ENCODE data around the gene CACNA1C.
"Not testable (repeated sequence)": the region's sequence is repeated elsewhere in the genome, so short reads cannot be mapped to it uniquely, and the experiment has no call there.

CACNA1C gene

DNA sequence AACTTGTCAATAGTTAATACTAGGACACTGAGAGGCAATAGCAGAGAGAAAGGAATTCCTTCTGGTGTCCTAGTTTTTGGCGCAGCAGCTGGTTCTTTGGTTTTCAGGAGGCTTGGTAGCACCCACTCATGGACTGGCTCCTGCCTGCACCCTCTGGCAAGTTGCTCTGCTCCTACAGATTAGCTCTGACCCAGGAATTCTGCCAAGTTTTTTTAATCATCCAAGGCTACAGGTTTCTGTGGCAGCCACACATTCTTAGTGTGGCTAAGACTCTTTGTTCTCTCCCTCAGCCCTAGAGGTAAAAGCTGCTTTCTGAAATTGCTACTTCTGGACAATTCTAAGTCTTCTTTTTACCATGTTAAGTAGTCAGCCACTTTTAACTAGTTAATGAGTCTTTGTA, 670.0 kb downstream of the CACNA1C start:
- H3K27ac ChIP-seq (ENCODE audit: low read depth, low read length) = no peak overlapping the region
- H3K27me3 ChIP-seq (ENCODE audit: control insufficient read depth in 5 of 5, insufficient read depth in 4 of 5, low read length in 5 of 5) = peaks cover 0 to 4% (median 0%) of the 10 kb centered on the region in 5 donors
- no peak overlapping the region for H3K4me3 ChIP-seq (ENCODE audit: low read depth in 1 of 5, low read length in 5 of 5)
- no peaks in the 10 kb centered on the region for H3K4me1 ChIP-seq (ENCODE audit: control insufficient read depth in 5 of 5, insufficient read depth in 5 of 5, low read length in 5 of 5)
- no peaks in the 10 kb centered on the region for H3K9me3 ChIP-seq (ENCODE audit: control insufficient read depth in 5 of 5, low read length in 5 of 5)
- H3K9ac ChIP-seq (ENCODE audit: low read length in 5 of 5) = no peak overlapping the region
- H3K36me3 ChIP-seq (ENCODE audit: control insufficient read depth in 5 of 5, insufficient read depth in 5 of 5, low read length in 5 of 5) = no peaks in the 10 kb centered on the region

DNA sequence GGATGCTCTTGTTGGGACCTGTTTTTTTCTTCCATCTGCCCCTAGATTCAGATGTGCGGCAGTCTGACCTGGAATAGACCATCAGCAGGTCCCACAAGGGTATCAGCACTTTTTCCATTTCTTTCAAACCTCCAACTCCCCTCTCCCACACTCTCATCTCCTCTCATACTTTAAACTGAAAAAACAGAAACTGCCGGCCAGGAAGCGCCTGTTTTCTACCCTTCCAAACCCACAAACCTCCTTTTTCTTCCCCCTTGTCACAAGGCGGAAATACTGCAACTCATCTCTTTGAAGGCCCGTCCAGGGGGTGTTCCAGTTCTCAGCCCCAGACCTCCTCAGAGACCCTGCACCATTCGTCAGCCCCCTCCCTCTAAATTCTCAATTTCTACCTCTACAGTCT, 679.5 kb downstream of the CACNA1C start:
- no peak overlapping the region for H3K9ac ChIP-seq (ENCODE audit: low read length in 5 of 5)
- peaks cover 0 to 12% (median 4%) of the 10 kb centered on the region in 5 donors for H3K27me3 ChIP-seq (ENCODE audit: control insufficient read depth in 5 of 5, insufficient read depth in 4 of 5, low read length in 5 of 5)
- peaks cover 0 to 2% (median 0%) of the 10 kb centered on the region in 5 donors for H3K4me1 ChIP-seq (ENCODE audit: control insufficient read depth in 5 of 5, insufficient read depth in 5 of 5, low read length in 5 of 5)
- no peaks in the 10 kb centered on the region for H3K36me3 ChIP-seq (ENCODE audit: control insufficient read depth in 5 of 5, insufficient read depth in 5 of 5, low read length in 5 of 5)
- H3K9me3 ChIP-seq (ENCODE audit: control insufficient read depth in 5 of 5, low read length in 5 of 5) = no peaks in the 10 kb centered on the region
- H3K4me3 ChIP-seq (ENCODE audit: low read depth in 1 of 5, low read length in 5 of 5) = no peak overlapping the region
- H3K27ac ChIP-seq (ENCODE audit: low read depth, low read length) = no peak overlapping the region

DNA sequence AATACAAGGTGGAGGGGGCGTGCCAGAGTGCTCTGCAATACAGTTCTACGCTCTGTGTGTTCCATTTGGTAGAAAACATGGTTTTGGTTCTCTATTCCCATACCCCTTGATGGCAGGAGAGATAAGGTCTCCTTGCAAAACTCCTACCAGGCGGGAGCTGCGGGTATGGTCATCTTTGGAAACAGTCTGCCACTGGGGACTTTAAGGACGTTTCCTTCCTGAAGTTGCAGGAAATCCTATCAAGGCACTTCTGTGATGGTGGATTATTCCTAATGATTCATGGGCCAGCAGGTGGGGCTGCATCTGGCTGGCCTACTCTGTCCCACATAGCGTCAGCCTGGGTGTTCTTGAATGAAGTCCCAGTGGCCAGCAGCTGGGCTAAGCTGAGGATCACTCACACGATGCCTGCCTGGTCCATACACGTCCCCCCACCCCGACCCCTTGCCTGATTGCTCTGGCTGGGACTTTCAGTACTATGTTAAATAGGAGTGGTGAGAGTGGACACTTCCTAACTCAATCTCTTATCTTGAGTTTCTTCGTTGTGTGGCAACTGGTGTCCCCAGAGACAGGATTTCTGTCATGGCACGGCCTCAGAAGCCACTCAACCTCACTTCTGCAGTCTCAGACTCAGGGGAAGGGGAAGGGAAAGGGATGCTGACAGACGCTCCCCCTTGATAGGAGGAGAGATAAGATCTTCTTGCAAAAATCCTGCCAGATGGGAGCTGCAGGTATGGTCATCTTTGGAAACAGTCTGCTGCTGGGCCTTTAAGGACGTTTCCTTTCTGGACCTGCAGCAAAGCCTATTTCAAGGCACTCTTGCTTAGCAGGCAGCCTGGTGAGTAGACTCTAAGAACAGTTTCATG, 680.9 kb downstream of the CACNA1C start:
- no peaks in the 10 kb centered on the region for H3K9me3 ChIP-seq (ENCODE audit: control insufficient read depth in 5 of 5, low read length in 5 of 5)
- H3K9ac ChIP-seq (ENCODE audit: low read length in 5 of 5) = no peak overlapping the region
- H3K27ac ChIP-seq (ENCODE audit: low read depth, low read length) = no peak overlapping the region
- no peak overlapping the region for H3K4me3 ChIP-seq (ENCODE audit: low read depth in 1 of 5, low read length in 5 of 5)
- H3K27me3 ChIP-seq (ENCODE audit: control insufficient read depth in 5 of 5, insufficient read depth in 4 of 5, low read length in 5 of 5) = peaks cover 0 to 15% (median 7%) of the 10 kb centered on the region in 5 donors
- peaks cover 0 to 2% (median 0%) of the 10 kb centered on the region in 5 donors for H3K4me1 ChIP-seq (ENCODE audit: control insufficient read depth in 5 of 5, insufficient read depth in 5 of 5, low read length in 5 of 5)
- no peaks in the 10 kb centered on the region for H3K36me3 ChIP-seq (ENCODE audit: control insufficient read depth in 5 of 5, insufficient read depth in 5 of 5, low read length in 5 of 5)

GRCh38 chr12:2735432-2735831, 682.6 kb downstream of the CACNA1C start:
- H3K9ac ChIP-seq (ENCODE audit: low read length in 5 of 5) = no peak overlapping the region
- peaks cover 0 to 3% (median 0%) of the 10 kb centered on the region in 5 donors for H3K9me3 ChIP-seq (ENCODE audit: control insufficient read depth in 5 of 5, low read length in 5 of 5)
- no peak overlapping the region for H3K27ac ChIP-seq (ENCODE audit: low read depth, low read length)
- peaks cover 0 to 3% (median 0%) of the 10 kb centered on the region in 5 donors for H3K36me3 ChIP-seq (ENCODE audit: control insufficient read depth in 5 of 5, insufficient read depth in 5 of 5, low read length in 5 of 5)
- H3K27me3 ChIP-seq (ENCODE audit: control insufficient read depth in 5 of 5, insufficient read depth in 4 of 5, low read length in 5 of 5) = peaks cover 0 to 15% (median 8%) of the 10 kb centered on the region in 5 donors
- H3K4me1 ChIP-seq (ENCODE audit: control insufficient read depth in 5 of 5, insufficient read depth in 5 of 5, low read length in 5 of 5) = peaks cover 0 to 2% (median 0%) of the 10 kb centered on the region in 5 donors
- H3K4me3 ChIP-seq (ENCODE audit: low read depth in 1 of 5, low read length in 5 of 5) = no peak overlapping the region

GRCh38 chr12:2737656-2738241, 685.0 kb downstream of the CACNA1C start:
- peaks cover 0 to 2% (median 0%) of the 10 kb centered on the region in 5 donors for H3K4me1 ChIP-seq (ENCODE audit: control insufficient read depth in 5 of 5, insufficient read depth in 5 of 5, low read length in 5 of 5)
- H3K27me3 ChIP-seq (ENCODE audit: control insufficient read depth in 5 of 5, insufficient read depth in 4 of 5, low read length in 5 of 5) = peaks cover 0 to 15% (median 5%) of the 10 kb centered on the region in 5 donors
- H3K4me3 ChIP-seq (ENCODE audit: low read depth in 1 of 5, low read length in 5 of 5) = no peak overlapping the region
- H3K27ac ChIP-seq (ENCODE audit: low read depth, low read length) = no peak overlapping the region
- peaks cover 0 to 3% (median 0%) of the 10 kb centered on the region in 5 donors for H3K36me3 ChIP-seq (ENCODE audit: control insufficient read depth in 5 of 5, insufficient read depth in 5 of 5, low read length in 5 of 5)
- peaks cover 0 to 3% (median 0%) of the 10 kb centered on the region in 5 donors for H3K9me3 ChIP-seq (ENCODE audit: control insufficient read depth in 5 of 5, low read length in 5 of 5)
- H3K9ac ChIP-seq (ENCODE audit: low read length in 5 of 5) = no peak overlapping the region

DNA sequence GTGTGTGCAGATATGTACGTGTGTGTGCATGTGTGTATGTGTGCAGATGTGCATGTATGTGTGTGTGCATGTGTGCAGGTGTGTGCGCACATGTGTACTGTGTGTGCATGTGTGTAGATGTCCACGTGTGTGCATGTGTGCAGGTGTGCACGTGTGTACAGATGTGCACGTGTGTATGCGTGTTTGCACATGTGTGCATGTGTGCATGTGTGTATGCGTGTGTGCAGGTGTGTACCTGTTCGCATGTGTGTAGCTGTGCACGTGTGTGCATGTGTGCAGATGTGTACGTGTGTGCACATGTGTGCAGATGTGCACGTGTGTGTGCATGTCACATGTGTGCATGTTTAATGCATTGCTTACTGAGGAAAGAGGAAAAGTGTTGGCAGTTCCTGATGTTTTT, 686.3 kb downstream of the CACNA1C start:
- Histone ChIP-seq H3K27ac (ENCODE audit: low read depth, low read length) (no peak overlapping the region), H3K4me1 (ENCODE audit: control insufficient read depth in 5 of 5, insufficient read depth in 5 of 5, low read length in 5 of 5) (no peaks in the 10 kb centered on the region)

GRCh38 chr12:2739832-2740641, 687.2 kb downstream of the CACNA1C start:
- H3K9ac ChIP-seq (ENCODE audit: low read length in 5 of 5) = no peak overlapping the region
- H3K36me3 ChIP-seq (ENCODE audit: control insufficient read depth in 5 of 5, insufficient read depth in 5 of 5, low read length in 5 of 5) = peaks cover 0 to 3% (median 0%) of the 10 kb centered on the region in 5 donors
- H3K4me3 ChIP-seq (ENCODE audit: low read depth in 1 of 5, low read length in 5 of 5) = no peak overlapping the region
- no peaks in the 10 kb centered on the region for H3K4me1 ChIP-seq (ENCODE audit: control insufficient read depth in 5 of 5, insufficient read depth in 5 of 5, low read length in 5 of 5)
- H3K27me3 ChIP-seq (ENCODE audit: control insufficient read depth in 5 of 5, insufficient read depth in 4 of 5, low read length in 5 of 5) = peaks cover 0 to 5% (median 3%) of the 10 kb centered on the region in 5 donors
- H3K27ac ChIP-seq (ENCODE audit: low read depth, low read length) = no peak overlapping the region
- H3K9me3 ChIP-seq (ENCODE audit: control insufficient read depth in 5 of 5, low read length in 5 of 5) = peaks cover 0 to 3% (median 0%) of the 10 kb centered on the region in 5 donors

More for the DNA sequence above, 686.3 kb downstream of the CACNA1C start:
- Histone ChIP-seq H3K9ac (ENCODE audit: low read length in 5 of 5) (no peak overlapping the region), H3K36me3 (ENCODE audit: control insufficient read depth in 5 of 5, insufficient read depth in 5 of 5, low read length in 5 of 5) (peaks cover 0 to 3% (median 0%) of the 10 kb centered on the region in 5 donors), H3K9me3 (ENCODE audit: control insufficient read depth in 5 of 5, low read length in 5 of 5) (peaks cover 0 to 3% (median 0%) of the 10 kb centered on the region in 5 donors), H3K4me3 (ENCODE audit: low read depth in 1 of 5, low read length in 5 of 5) (no peak overlapping the region), H3K27me3 (ENCODE audit: control insufficient read depth in 5 of 5, insufficient read depth in 4 of 5, low read length in 5 of 5) (peaks cover 0 to 5% (median 4%) of the 10 kb centered on the region in 5 donors)

GRCh38 chr12:2742037-2742436, 689.2 kb downstream of the CACNA1C start:
- not testable (repeated sequence) for H3K36me3 ChIP-seq (ENCODE audit: control insufficient read depth in 5 of 5, insufficient read depth in 5 of 5, low read length in 5 of 5); H3K27ac ChIP-seq (ENCODE audit: low read depth, low read length); H3K9ac ChIP-seq (ENCODE audit: low read length in 5 of 5); H3K4me1 ChIP-seq (ENCODE audit: control insufficient read depth in 5 of 5, insufficient read depth in 5 of 5, low read length in 5 of 5); H3K9me3 ChIP-seq (ENCODE audit: control insufficient read depth in 5 of 5, low read length in 5 of 5); H3K4me3 ChIP-seq (ENCODE audit: low read depth in 1 of 5, low read length in 5 of 5); H3K27me3 ChIP-seq (ENCODE audit: control insufficient read depth in 5 of 5, insufficient read depth in 4 of 5, low read length in 5 of 5)

- Histone ChIP-seq H3K4me3 (ENCODE audit: low read depth in 1 of 5, low read length in 5 of 5) (no peak overlapping the region), H3K27me3 (ENCODE audit: control insufficient read depth in 5 of 5, insufficient read depth in 4 of 5, low read length in 5 of 5) (peaks cover 0 to 3% (median 0%) of the 10 kb centered on the region in 5 donors), H3K9me3 (ENCODE audit: control insufficient read depth in 5 of 5, low read length in 5 of 5) (peaks cover 0 to 3% (median 0%) of the 10 kb centered on the region in 5 donors), H3K9ac (ENCODE audit: low read length in 5 of 5) (no peak overlapping the region), H3K36me3 (ENCODE audit: control insufficient read depth in 5 of 5, insufficient read depth in 5 of 5, low read length in 5 of 5) (peaks cover 0 to 3% (median 0%) of the 10 kb centered on the region in 5 donors), H3K4me1 (ENCODE audit: control insufficient read depth in 5 of 5, insufficient read depth in 5 of 5, low read length in 5 of 5) (no peaks in the 10 kb centered on the region), H3K27ac (ENCODE audit: low read depth, low read length) (no peak overlapping the region)
Measured at GRCh38 chr12:2743478-2743877, 690.7 kb downstream of the CACNA1C start.
